DND-41 (cell line): ENCODE measurements around the gene ADM.

Experiments used
- CTCF ChIP-seq: IDR thresholded peaks from 2 replicates; pipeline ENCODE4 v1.5.1; 2012; ENCODE audit warnings: borderline replicate concordance, low read length, moderate library complexity, mild to moderate bottlenecking; ENCODE audit not compliant: poor library complexity, severe bottlenecking; ENCODE audit errors: extremely low read depth
- EZH2 ChIP-seq: IDR thresholded peaks from 3 replicates; pipeline ENCODE4 v1.6.1; 2012; ENCODE audit warnings: borderline replicate concordance, low read depth, mild to moderate bottlenecking, moderate library complexity, low read length, inconsistent platforms; ENCODE audit not compliant: severe bottlenecking

- no peak for TF ChIP-seq CTCF
- TF ChIP-seq EZH2 = no peak
These were observed 1.1 kb upstream of the ADM start for GRCh38 chr11:10303558-10304363.
